GM19099 (cell line): ENCODE measurements around the gene SNX27.

Experiments
- POLR2A ChIP-seq: IDR thresholded peaks from 3 replicates; pipeline ENCODE4 v1.6.1; 2011; ENCODE audit warnings: low read depth; ENCODE audit not compliant: insufficient read length; ENCODE audit errors: extremely low read depth

The SNX27 gene

GRCh38 chr1:151584780-151585179 lies 27.1 kb upstream of the SNX27 start:
- no peak for TF ChIP-seq POLR2A

DNA sequence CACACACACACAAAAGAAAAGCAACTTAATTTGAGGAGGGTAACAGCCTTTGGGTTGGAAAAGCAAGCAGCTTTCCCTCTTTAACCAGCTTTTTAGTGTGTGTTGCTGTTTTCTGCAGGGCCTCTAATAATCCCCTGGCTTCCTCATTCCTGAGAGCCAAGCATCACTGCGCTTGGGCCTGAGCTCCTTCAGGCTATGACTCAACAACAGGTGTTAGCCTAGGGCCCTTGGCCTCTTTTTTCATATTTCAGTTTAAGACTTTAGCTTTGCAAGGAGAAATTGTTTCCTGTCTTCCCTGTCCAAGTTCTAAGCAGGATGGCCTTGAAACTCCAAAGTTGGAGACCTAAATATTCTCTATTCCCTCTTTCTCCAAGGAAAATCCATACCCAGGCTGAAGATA lies 26.2 kb upstream of the SNX27 start:
- no peak for TF ChIP-seq POLR2A

- no peak for TF ChIP-seq POLR2A
Measured at GRCh38 chr1:151590961-151591360, 20.9 kb upstream of the SNX27 start.

DNA sequence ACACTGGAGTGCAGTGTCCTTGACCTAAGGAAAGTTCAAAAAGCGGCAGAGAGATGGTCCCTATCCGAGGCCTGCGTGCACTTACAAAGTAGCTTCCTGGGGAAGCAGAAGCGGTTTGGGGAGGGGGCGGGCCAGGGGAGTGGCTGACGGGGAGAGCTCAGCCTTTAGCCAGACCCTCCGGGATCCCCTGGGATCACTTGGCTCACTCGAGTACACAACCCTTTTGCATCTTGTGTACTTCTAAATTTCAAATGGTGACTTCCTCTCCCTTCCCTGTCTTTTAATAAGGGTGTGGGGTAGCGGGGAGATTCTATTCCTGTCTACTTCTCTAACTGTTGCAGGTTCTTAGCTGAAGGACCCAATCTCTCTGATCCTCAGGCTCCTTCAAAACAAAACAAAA lies 18.1 kb upstream of the SNX27 start:
- no peak for TF ChIP-seq POLR2A

DNA sequence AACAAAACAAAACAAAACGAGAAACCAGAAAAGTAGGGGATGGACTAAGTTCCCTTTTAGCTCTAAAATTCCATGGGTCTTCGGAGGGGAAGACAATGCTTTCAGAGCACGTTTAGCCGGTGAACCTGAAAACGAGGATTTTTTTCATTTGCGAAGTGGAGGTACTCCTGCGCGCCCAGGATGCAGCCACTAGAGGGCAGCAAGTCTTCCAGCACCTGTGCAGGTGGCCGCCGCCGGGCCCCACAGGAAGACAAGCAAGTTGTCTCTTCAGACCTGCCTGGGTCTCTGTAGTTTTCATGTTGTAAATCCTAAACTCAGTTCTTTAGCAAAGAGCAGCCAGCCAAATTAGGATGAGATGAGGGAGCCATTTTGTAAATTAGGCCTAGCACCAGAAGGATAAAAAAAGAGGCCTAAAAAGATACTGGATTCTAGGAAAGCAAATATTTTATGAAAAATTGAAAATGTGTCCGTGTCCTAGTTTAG lies 17.7 kb upstream of the SNX27 start:
- no peak for TF ChIP-seq POLR2A

DNA sequence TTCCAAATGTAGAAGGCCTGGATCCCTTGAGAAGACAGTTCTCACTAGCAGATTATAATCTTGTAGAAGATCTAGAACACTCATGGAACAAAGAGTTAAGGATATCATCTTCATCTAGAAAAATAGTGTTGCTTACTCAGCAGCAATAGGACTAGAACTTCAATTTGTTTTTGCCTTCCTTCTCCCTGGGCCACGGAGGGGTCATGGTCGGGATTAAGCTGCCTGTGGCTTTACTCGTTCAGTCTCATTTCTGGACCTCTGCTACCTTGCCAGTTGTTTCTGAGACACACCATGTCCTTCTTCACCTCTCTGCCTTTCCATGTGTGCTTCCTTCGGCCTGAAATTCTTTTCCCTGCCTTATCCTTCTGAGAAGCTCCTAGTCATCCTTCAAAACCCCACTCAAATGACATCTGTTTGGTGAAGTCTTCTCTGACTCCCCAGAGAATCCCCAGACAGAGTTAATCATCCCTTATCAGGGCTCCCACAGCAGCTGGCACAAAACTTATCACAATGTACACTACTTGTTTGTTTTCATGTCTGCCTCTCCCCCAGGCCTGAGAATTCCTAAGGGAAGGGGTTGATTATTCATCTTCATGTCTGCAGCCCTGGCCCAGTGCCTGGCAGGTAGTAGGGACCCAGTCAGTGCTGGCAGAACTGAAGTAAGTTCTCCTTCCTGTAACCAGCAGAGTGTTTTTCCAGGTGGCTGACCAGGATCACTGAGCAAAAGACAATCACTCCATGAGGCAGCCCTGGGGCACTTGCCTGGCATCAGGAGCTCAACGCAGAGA lies 15.5 kb upstream of the SNX27 start:
- no peak for TF ChIP-seq POLR2A

DNA sequence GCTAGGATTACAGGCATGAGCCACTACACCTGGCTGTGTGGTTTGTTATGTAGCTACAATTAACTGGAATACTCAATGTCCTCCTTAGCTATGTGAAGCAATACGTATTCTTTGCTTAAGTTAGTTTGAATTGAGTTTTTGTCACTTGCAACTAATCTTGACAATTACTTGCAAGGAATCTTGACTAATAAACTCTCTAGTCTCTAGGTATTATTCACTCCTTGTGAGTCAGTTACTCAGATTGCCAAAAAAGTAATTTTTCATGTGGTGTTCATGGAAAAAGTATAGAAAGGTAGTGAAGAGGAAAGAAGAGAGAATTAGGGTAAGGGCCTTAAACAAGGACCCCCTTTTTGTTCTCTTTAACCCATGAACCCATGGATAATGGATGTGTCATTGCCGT lies 7.6 kb upstream of the SNX27 start:
- no peak for TF ChIP-seq POLR2A

- TF ChIP-seq POLR2A = no peak
Measured at GRCh38 chr1:151606384-151606783, 5.5 kb upstream of the SNX27 start.

DNA sequence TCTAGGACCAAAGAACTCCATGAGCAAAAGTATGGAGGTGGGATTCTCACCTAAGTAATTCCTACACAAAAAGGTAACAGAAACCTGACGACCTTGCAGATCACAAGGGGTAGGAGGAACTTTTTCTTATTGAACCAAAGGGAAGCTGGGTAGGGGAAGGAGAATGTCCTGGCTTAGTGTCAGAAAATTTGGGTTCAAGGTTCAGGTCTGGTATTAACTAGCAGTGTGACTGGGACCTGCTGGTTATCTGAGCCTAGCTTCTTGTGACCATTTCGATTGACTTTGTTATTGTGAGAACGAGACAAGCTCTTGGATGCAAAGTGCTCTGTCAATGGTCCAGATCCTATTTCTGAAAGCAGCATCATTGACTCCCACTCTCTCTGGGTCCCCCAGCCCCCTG lies 5.0 kb upstream of the SNX27 start:
- TF ChIP-seq POLR2A = no peak

DNA sequence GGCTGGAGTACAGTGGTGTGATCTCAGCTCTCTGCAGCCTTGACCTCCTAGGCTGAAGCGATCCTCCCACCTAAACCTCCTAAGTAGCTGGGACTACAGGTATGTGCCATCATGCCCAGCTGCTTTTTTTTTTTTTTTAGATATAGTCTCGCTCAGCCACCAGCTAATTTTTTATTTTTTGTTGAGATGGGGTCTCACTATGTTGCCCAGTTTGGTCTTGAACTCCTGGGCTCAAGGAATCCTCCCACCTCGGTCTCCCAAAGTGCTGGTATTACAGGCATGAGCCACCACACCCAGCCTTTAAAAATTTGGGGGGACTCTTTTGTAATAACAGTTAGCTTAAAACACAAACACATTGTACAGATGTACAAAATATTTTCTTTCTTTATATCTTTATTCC lies 1.7 kb upstream of the SNX27 start:
- TF ChIP-seq POLR2A = no peak

DNA sequence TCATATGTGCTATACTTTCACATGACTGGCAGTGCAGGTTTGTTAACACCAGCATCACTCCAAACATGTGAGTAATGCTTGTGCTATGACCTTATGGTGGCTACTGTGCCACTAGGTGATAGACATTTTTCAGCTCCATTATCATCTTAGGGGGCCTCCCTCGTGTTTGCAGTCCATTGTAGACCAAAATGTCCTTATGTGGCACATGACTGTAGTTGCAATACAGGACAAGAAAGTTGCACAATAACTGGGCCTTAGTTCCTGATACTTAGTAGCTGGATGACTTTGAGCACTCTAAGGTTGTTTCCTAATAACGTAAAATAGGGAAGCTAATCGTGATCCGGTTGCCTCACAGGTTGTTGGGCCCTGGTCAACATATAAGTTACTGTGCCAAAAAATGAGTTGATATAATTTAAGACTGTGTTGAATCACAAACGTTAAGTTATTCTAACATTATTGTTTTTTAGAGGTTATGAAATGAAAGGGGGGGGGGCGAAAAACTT lies 511 bp upstream of the SNX27 start:
- TF ChIP-seq POLR2A = no peak

DNA sequence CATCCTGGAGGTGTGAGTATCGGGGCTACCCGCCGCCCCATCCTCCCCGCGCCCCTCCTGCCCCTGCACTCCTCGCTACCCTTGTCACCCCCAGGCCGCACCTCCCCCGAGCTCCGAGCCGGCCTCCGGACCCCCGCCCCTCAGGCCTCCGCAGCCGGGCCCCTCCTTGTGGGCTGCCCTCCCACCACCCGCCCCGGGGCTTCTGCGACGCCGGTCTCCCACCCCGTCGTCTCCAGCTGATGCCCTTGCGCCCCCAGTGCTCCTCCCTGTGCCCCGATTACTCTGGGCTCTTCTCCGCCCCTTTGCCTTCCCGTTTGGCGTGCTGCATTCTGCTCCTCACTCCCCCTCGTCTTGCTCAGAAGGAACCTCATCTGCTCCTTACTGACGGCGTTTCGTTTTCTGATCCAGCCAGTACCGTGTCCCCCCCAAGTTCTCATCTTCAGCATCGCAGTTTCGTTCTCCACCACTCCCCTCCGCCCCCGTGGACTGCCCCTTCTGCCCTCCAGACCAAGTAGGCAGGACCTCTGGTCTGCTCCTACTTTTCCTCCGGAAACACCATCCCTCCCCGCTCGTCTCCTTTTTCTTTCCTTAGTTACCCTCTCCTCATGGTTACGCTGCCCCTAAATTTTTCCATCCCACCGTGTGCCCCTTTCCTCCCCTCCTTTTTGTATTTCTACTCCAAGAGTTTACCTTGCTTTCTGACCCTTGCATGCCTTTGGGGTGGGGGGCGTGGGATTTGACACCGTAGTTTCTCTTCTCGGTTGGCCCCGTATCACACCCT lies 841 bp downstream of the SNX27 start:
- TF ChIP-seq POLR2A = no peak

DNA sequence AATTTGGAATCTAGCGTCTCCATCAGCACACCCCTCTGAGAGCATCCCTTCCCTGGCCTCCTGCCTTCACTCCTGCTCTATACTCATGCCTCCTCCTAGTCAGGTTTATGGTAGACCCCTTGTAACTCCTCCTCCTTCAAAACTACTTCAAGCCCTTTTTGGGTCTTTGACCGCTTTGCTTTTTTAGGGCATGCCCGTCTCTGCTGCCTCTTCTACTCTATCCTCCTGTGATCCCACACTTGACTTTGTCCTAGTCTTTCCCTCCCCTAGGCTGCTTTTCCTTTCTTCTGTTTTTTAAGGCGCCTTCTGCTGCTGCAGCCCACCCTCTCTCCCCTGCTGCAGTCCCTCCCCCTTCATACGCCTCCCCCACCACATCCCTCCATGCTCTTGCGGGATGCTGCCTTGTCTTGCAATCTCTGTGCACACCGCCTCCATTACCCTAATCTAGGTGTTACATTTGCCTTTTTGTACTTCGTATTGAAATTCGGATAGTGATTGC lies 1.5 kb downstream of the SNX27 start:
- no peak for TF ChIP-seq POLR2A

- no peak for TF ChIP-seq POLR2A
Measured at GRCh38 chr1:151615711-151616504, 4.1 kb downstream of the SNX27 start.

DNA sequence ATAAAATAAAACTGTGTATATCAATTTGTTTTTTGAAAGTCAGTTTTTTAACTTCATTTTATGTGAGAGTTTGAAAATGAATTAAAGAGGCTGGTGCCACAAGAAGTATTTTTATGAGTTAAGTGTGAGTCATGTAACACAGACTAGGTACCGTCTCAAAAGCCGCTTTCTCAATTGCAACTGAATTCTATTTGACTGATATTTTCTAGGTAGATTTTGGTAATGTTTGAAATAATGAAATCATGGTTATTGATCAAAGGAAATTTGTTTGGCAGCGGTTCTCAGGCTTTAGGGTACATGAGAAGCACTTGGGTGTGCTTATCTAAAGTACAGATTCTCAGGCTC lies 4.6 kb downstream of the SNX27 start:
- TF ChIP-seq POLR2A = no peak
